Neuronal stem cell (in vitro differentiated cells): ENCODE measurements around the gene UXT.
A peak's percentile ranks its signal among the peaks of the same experiment; 100 is the strongest.

Experiments
- DNase-seq: peaks from one replicate; pipeline ENCODE4 v3.0.0-alpha.2; 2013; ENCODE audit warnings: low spot score
- H2AFZ ChIP-seq: one replicate; pipeline ENCODE4 v1.6.1; 2013; ENCODE audit warnings: mild to moderate bottlenecking, low read length, inconsistent platforms
- H2AK5ac ChIP-seq: 2 replicates; pipeline ENCODE4 v1.6.1; 2013; ENCODE audit warnings: low read depth, mild to moderate bottlenecking, inconsistent platforms, low read length, moderate library complexity, mixed read lengths
- H2BK120ac ChIP-seq: 2 replicates; pipeline ENCODE4 v1.6.1; 2013; ENCODE audit warnings: low read depth, mild to moderate bottlenecking, inconsistent platforms, low read length, moderate library complexity, mixed read lengths
- H2BK12ac ChIP-seq: one replicate; pipeline ENCODE4 v1.6.1; 2013; ENCODE audit warnings: low read length, inconsistent platforms
- H2BK15ac ChIP-seq: 2 replicates; pipeline ENCODE4 v1.6.1; 2013; ENCODE audit warnings: mild to moderate bottlenecking, low read length, inconsistent platforms, mixed read lengths
- H2BK5ac ChIP-seq: one replicate; pipeline ENCODE4 v1.6.1; 2013; ENCODE audit warnings: inconsistent platforms, mild to moderate bottlenecking, low read length, moderate library complexity
- H3K14ac ChIP-seq: one replicate; pipeline ENCODE4 v1.6.1; 2013; ENCODE audit warnings: low read length, inconsistent platforms
- H3K18ac ChIP-seq: 2 replicates; pipeline ENCODE4 v1.6.1; 2013; ENCODE audit warnings: low read length, inconsistent platforms
- H3K23ac ChIP-seq: 2 replicates; pipeline ENCODE4 v1.6.1; 2013; ENCODE audit warnings: low read depth, mild to moderate bottlenecking, mixed read lengths, low read length, inconsistent platforms; ENCODE audit not compliant: poor library complexity
- H3K27ac ChIP-seq: replicated peaks from 3 replicates; pipeline ENCODE4 v1.5.1; 2013; ENCODE audit warnings: low read length, inconsistent platforms
- H3K27me3 ChIP-seq, 3 experiments: 2 replicates each; pipeline ENCODE4 v1.6.1; 2013; ENCODE audit warnings: low read length in 3 of 3, mild to moderate bottlenecking in 2 of 3, inconsistent platforms in 1 of 3, low read depth in 1 of 3, mixed read lengths in 1 of 3, moderate library complexity in 1 of 3; ENCODE audit not compliant: control insufficient read depth in 3 of 3, insufficient read depth in 3 of 3
- H3K36me3 ChIP-seq, 2 donors: replicated peaks in 1 of 2; 2 replicates each; pipeline ENCODE4 v1.6.1; 2013; ENCODE audit warnings: low read length in 2 of 2; ENCODE audit not compliant: control insufficient read depth in 2 of 2, insufficient read depth in 2 of 2
- H3K4ac ChIP-seq: 2 replicates; pipeline ENCODE4 v1.6.1; 2013; ENCODE audit warnings: inconsistent platforms, mild to moderate bottlenecking, low read length, moderate library complexity
- H3K4me1 ChIP-seq, 2 donors: 1 replicate in 1 of 2; 2 replicates in 1 of 2; pipeline ENCODE4 v1.6.1; 2013; ENCODE audit warnings: low read length in 2 of 2, low read depth in 1 of 2; ENCODE audit not compliant: control insufficient read depth in 2 of 2, insufficient read depth in 1 of 2
- H3K4me2 ChIP-seq: one replicate; pipeline ENCODE4 v1.6.1; 2013; ENCODE audit warnings: mild to moderate bottlenecking, low read length, inconsistent platforms; ENCODE audit not compliant: insufficient read depth, poor library complexity, severe bottlenecking
- H3K4me3 ChIP-seq, 2 donors: 2 replicates each; pipeline ENCODE4 v1.5.1; 2013; ENCODE audit warnings: low read length in 2 of 2, mild to moderate bottlenecking in 2 of 2, inconsistent platforms in 1 of 2, moderate library complexity in 1 of 2
- H3K79me1 ChIP-seq: one replicate; pipeline ENCODE4 v1.6.1; 2013; ENCODE audit warnings: low read depth, mild to moderate bottlenecking, inconsistent platforms, low read length, moderate library complexity
- H3K9ac ChIP-seq: one replicate; pipeline ENCODE4 v1.6.1; 2013; ENCODE audit warnings: mild to moderate bottlenecking, low read depth, low read length, inconsistent platforms; ENCODE audit not compliant: poor library complexity
- H3K9me3 ChIP-seq, 2 donors: replicated peaks in 1 of 2; 2 replicates each; pipeline versions ENCODE3 to v1.6.1; 2013; ENCODE audit warnings: low read length in 2 of 2, mild to moderate bottlenecking in 2 of 2, inconsistent platforms in 1 of 2, low read depth in 1 of 2, mixed read lengths in 1 of 2, moderate library complexity in 1 of 2; ENCODE audit not compliant: control insufficient read depth in 2 of 2, insufficient read depth in 1 of 2
- H4K8ac ChIP-seq: one replicate; pipeline ENCODE4 v1.6.1; 2013; ENCODE audit warnings: low read depth, mild to moderate bottlenecking, inconsistent platforms, low read length, moderate library complexity
- H4K91ac ChIP-seq: one replicate; pipeline ENCODE4 v1.6.1; 2013; ENCODE audit warnings: low read length, low read depth, mild to moderate bottlenecking, inconsistent platforms; ENCODE audit not compliant: poor library complexity
- WGBS, 2 donors: extraction: QIAGEN DNeasy Blood & Tissue Kit; methylation state at CpG; one replicate each; pipeline ENCODE4 v1.1.7; 2013; ENCODE audit warnings: missing lambda C conversion rate in 2 of 2, mixed read lengths in 1 of 2; ENCODE audit not compliant: insufficient read length in 2 of 2, insufficient replicate concordance in 1 of 2; ENCODE audit errors: extremely low coverage in 2 of 2; 5-methylcytosine and 5-hydroxymethylcytosine counted together

The UXT gene

DNA sequence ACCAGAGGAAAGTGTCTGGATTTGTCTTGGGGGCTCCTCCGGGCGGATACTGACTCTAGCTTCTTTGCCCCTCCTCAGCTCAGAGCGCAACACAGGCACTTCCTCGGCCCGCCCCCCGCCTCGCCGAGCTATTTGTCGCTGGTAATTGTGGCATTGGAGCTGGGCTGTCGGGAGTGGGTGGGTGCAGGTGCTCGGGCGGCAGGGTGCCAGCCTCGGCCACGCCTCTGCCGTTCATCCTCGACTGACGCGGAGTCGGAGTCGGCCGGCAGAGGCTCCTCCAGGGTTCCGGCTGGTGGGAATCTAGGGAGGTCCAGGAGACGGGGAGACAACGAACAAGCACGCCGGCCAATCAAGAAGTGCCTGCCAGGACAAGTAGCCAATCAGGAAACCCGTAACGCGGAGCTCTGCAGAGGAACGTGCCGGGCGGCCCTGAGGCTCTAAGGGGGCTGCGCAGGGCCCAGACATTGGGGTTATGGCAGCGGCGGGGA is 35.4 kb downstream of the UXT start:
- Histone ChIP-seq H3K4me1 (peaks cover 2 to 6% of the 10 kb centered on the region in 2 donors), H3K4me3 (peak overlapping the region; percentile 45 to 75)

DNA sequence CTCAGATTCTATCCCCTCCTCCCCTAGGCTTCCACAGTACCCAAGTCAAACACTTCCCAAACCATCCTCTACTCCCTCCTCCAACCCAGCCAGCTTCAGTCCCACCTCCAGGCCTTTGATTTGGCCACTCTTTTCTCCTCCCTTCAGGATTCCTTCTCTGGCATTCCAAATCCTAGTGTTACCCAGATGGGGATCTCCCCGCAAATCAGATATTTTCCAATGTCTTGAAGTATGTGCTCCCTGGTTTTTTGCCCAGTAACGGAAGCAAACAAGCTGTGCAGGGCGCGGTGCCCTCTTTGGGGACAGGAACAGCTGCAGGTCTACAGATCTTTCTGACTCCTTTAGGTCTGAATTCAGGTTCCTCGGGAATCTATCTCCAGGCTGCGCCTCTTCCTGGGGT is 37.1 kb downstream of the UXT start:
- no peak overlapping the region for H3K27ac ChIP-seq
- H3K18ac ChIP-seq = no peak overlapping the region
- H2BK12ac ChIP-seq = no peak overlapping the region
- H3K14ac ChIP-seq = no peak overlapping the region
- WGBS, 2 donors = no CpG with 5 or more reads among the region's 6 CpGs
- no peaks in the 10 kb centered on the region for H3K36me3 ChIP-seq
- DNase-seq = no peak
- no peak overlapping the region for H3K9ac ChIP-seq
- H2BK5ac ChIP-seq = no peak overlapping the region
- H4K91ac ChIP-seq = no peak overlapping the region
- no peak overlapping the region for H2BK15ac ChIP-seq
- H2BK120ac ChIP-seq = no peak overlapping the region
- no peak overlapping the region for H2AK5ac ChIP-seq
- H3K9me3 ChIP-seq = no peaks in the 10 kb centered on the region
- no peak overlapping the region for H4K8ac ChIP-seq
- peaks cover 2 to 6% of the 10 kb centered on the region in 2 donors for H3K4me1 ChIP-seq
- H3K4me3 ChIP-seq = no peak overlapping the region
- H3K79me1 ChIP-seq = no peaks in the 10 kb centered on the region
- H3K27me3 ChIP-seq = peaks cover 0 to 2% (median 0%) of the 10 kb centered on the region in 3 experiments
- no peak overlapping the region for H3K4ac ChIP-seq
- no peak overlapping the region for H3K23ac ChIP-seq
- H3K4me2 ChIP-seq = no peak overlapping the region
- H2AFZ ChIP-seq = no peak overlapping the region

More for the DNA sequence above, 35.4 kb downstream of the UXT start:
- H3K18ac ChIP-seq = no peak overlapping the region
- H4K8ac ChIP-seq = no peak overlapping the region
- no peak overlapping the region for H3K4ac ChIP-seq
- no peak overlapping the region for H2BK12ac ChIP-seq
- peak overlapping the region; percentile 62 for H3K4me2 ChIP-seq
- no peak overlapping the region for H2BK5ac ChIP-seq
- H3K9ac ChIP-seq = no peak overlapping the region
- H3K79me1 ChIP-seq = no peaks in the 10 kb centered on the region
- H3K27me3 ChIP-seq = peaks cover 0 to 2% (median 0%) of the 10 kb centered on the region in 3 experiments
- no peak overlapping the region for H2BK120ac ChIP-seq
- H3K23ac ChIP-seq = no peak overlapping the region
- WGBS, 2 donors = no CpG with 5 or more reads among the region's 35 CpGs
- H3K27ac ChIP-seq = no peak overlapping the region
- H3K9me3 ChIP-seq = no peaks in the 10 kb centered on the region
- DNase-seq = peak; percentile 56
- H2AK5ac ChIP-seq = no peak overlapping the region
- H3K14ac ChIP-seq = no peak overlapping the region
- no peaks in the 10 kb centered on the region for H3K36me3 ChIP-seq
- H4K91ac ChIP-seq = no peak overlapping the region
- H2AFZ ChIP-seq = peak overlapping the region; percentile 82
- H2BK15ac ChIP-seq = no peak overlapping the region

DNA sequence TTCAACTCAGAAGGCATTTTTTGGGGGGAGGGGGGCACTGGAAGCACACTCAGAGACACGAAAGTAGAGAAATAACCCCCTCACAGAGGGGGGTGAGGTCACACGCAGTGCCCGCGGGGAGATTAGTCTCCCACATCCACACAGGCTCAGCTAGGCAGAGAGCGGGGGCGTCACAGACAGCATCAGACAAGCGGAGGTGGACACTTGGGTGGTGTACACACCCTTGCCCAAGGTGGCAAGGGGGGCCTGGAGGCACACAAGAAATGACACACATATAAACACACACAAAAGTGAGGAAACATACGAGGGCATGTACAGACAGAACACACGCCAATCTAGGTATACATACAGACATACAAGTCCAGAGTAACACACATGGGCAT is 38.7 kb downstream of the UXT start:
- no peak overlapping the region for H3K4me2 ChIP-seq
- H3K36me3 ChIP-seq = no peaks in the 10 kb centered on the region
- no peak overlapping the region for H2AFZ ChIP-seq
- H4K8ac ChIP-seq = no peak overlapping the region
- H3K27me3 ChIP-seq = peaks cover 0 to 2% (median 0%) of the 10 kb centered on the region in 3 experiments
- H3K27ac ChIP-seq = no peak overlapping the region
- H3K9me3 ChIP-seq = no peaks in the 10 kb centered on the region
- DNase-seq = no peak
- no peak overlapping the region for H3K23ac ChIP-seq
- no peak overlapping the region for H3K9ac ChIP-seq
- no peak overlapping the region for H2BK15ac ChIP-seq
- H2AK5ac ChIP-seq = no peak overlapping the region
- no peak overlapping the region for H3K14ac ChIP-seq
- H3K4me3 ChIP-seq = no peak overlapping the region
- no peak overlapping the region for H2BK5ac ChIP-seq
- H3K4me1 ChIP-seq = peaks cover 2 to 6% of the 10 kb centered on the region in 2 donors
- H3K79me1 ChIP-seq = no peaks in the 10 kb centered on the region
- H3K18ac ChIP-seq = no peak overlapping the region
- WGBS, 2 donors = no CpG with 5 or more reads among the region's 9 CpGs
- H4K91ac ChIP-seq = no peak overlapping the region
- no peak overlapping the region for H3K4ac ChIP-seq
- H2BK120ac ChIP-seq = no peak overlapping the region
- H2BK12ac ChIP-seq = no peak overlapping the region

DNA sequence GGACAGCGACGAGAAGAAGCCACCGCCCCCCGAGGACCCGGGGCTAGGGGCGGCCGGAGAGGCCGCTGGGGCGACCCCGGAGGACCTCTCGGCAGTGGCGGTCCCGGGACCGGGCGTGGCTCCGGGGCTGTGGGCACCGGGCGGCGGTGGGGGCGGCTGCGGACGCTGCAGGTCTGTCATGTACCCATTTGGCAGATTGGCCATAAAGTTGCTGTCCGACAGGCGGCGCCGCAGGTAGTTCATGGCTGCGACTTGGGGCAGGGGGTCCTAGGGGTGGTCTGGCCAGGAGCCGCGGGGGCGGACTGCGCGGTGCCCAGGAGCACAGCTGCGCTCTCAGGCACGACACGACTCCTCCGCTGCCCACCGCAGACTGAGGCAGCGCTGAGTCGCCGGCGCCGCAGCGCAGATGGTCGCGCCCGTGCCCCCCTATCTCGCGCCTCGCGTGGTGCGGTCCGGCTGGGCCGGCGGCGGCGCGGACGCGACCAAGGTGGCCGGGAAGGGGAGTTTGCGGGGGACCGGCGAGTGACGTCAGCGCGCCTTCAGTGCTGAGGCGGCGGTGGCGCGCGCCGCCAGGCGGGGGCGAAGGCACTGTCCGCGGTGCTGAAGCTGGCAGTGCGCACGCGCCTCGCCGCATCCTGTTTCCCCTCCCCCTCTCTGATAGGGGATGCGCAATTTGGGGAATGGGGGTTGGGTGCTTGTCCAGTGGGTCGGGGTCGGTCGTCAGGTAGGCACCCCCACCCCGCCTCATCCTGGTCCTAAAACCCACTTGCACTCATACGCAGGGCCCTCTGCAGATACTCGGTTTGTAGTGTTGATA is 39.3 kb downstream of the UXT start, which contains the start of gene SYN1:
TSS of gene SYN1 (minus strand) at position 372 of the 817 bp plus-strand sequence. CDS start at position 243, 129 bp downstream.
- Histone ChIP-seq H3K79me1 (no peaks in the 10 kb centered on the region), H3K23ac (no peak within 1 kb of the TSS), H2BK5ac (no peak within 1 kb of the TSS), H2AK5ac (no peak within 1 kb of the TSS), H3K18ac (no peak within 1 kb of the TSS), H3K27ac (no peak within 1 kb of the TSS), H3K27me3 (peaks cover 0 to 2% (median 0%) of the 10 kb centered on the region in 3 experiments), H3K4ac (no peak within 1 kb of the TSS), H4K8ac (no peak within 1 kb of the TSS), H3K4me1 (peaks cover 2 to 6% of the 10 kb centered on the region in 2 donors), H4K91ac (no peak within 1 kb of the TSS), H3K9me3 (no peaks in the 10 kb centered on the region), H3K4me3 (peak within 1 kb of the TSS; percentile 44 to 75), H2BK15ac (no peak within 1 kb of the TSS), H3K4me2 (peak within 1 kb of the TSS; percentile 57), H3K9ac (no peak within 1 kb of the TSS), H3K36me3 (no peaks in the 10 kb centered on the region), H2BK12ac (no peak within 1 kb of the TSS), H2AFZ (peak within 1 kb of the TSS; percentile 85), H3K14ac (no peak within 1 kb of the TSS), H2BK120ac (no peak within 1 kb of the TSS)
- DNase-seq = peak; percentile 79
- WGBS, 2 donors = no CpG with 5 or more reads among the region's 88 CpGs
